GM12878 (cell line): ENCODE results near the gene FTO.

ENCODE experiments used
- CHD2 ChIP-seq: IDR thresholded peaks from 2 replicates; pipeline ENCODE4 v1.6.1; 2011; ENCODE audit warnings: low read depth, low read length, improper control_type of control experiment, borderline replicate concordance
- MAX ChIP-seq: IDR thresholded peaks from 2 replicates; pipeline ENCODE4 v1.6.1; 2012; ENCODE audit warnings: low read depth, low read length, improper control_type of control experiment
- TAF1 ChIP-seq: IDR thresholded peaks from 2 replicates; pipeline ENCODE4 v1.6.1; 2011; ENCODE audit warnings: mild to moderate bottlenecking, low read depth, low read length, borderline replicate concordance
- ZBTB33 ChIP-seq: fragments of 450-650 bp; IDR thresholded peaks from 2 replicates; pipeline ENCODE4 v1.6.1; 2017; ENCODE audit warnings: mild to moderate bottlenecking

GRCh38 chr16:53925526-53925925 lies 221.6 kb downstream of the FTO start:
- TF ChIP-seq CHD2 (no peak), ZBTB33 (no peak), TAF1 (no peak), MAX (no peak)
